HL-60/S4 treated with retinoic acid at 250 ng/mL for 4 days and 3 days (cell line): Measurements from ENCODE around the gene MIXL1.
"Not testable (repeated sequence)": the region's sequence is repeated elsewhere in the genome, so short reads cannot be mapped to it uniquely, and the experiment has no call there.

Experiments used
- in situ Hi-C: fragments of 300-500 bp; cut with MboI; formaldehyde crosslinking; loops from 2 replicates; pipeline ENCODE4 v1.7.0; 2022; ENCODE audit warnings: low sequenced_read_pairs

Gene MIXL1

GRCh38 chr1:226212545-226212944 is 10.9 kb upstream of the MIXL1 start:
- in situ Hi-C loops: no loop called here

GRCh38 chr1:226215239-226215638 is 8.2 kb upstream of the MIXL1 start:
- in situ Hi-C loops: no loop called here

- in situ Hi-C loops: no loop called here
Measured at GRCh38 chr1:226216056-226216455, 7.4 kb upstream of the MIXL1 start.

- in situ Hi-C loops: no loop called here
Measured at GRCh38 chr1:226217273-226217672, 6.2 kb upstream of the MIXL1 start.

- in situ Hi-C loops: no loop called here
Measured at GRCh38 chr1:226220473-226221189, 2.8 kb upstream of the MIXL1 start.

- in situ Hi-C loops: no loop called here
Measured at GRCh38 chr1:226222686-226223085, 778 bp upstream of the MIXL1 start.

- in situ Hi-C loops: no loop called here
Measured at GRCh38 chr1:226223786-226224244, 351 bp downstream of the MIXL1 start.

GRCh38 chr1:226226601-226227000 is 3.1 kb downstream of the MIXL1 start:
- in situ Hi-C loops: no loop called here

GRCh38 chr1:226233293-226233692 is 9.8 kb downstream of the MIXL1 start:
- in situ Hi-C loops: no loop called here

GRCh38 chr1:226233806-226234205 is 10.3 kb downstream of the MIXL1 start:
- in situ Hi-C loops: no loop called here

- in situ Hi-C loops: no loop called here
Measured at GRCh38 chr1:226236826-226237225, 13.4 kb downstream of the MIXL1 start.

GRCh38 chr1:226239421-226239820 is 16.0 kb downstream of the MIXL1 start:
- in situ Hi-C loops: no loop called here

GRCh38 chr1:226248091-226248490 is 24.6 kb downstream of the MIXL1 start:
- in situ Hi-C loops: no loop called here

- in situ Hi-C loops: no loop called here
Measured at GRCh38 chr1:226248796-226249195, 25.3 kb downstream of the MIXL1 start.

GRCh38 chr1:226250511-226250910 is 27.0 kb downstream of the MIXL1 start:
- in situ Hi-C loops: no loop called here

GRCh38 chr1:226252841-226253240 is 29.4 kb downstream of the MIXL1 start:
- in situ Hi-C loops: not testable (repeated sequence)

- in situ Hi-C loops: no loop called here
Measured at GRCh38 chr1:226253933-226254332, 30.5 kb downstream of the MIXL1 start.

- in situ Hi-C loops: no loop called here
Measured at GRCh38 chr1:226255380-226255779, 31.9 kb downstream of the MIXL1 start.

GRCh38 chr1:226261818-226262217 is 38.4 kb downstream of the MIXL1 start:
- in situ Hi-C loops: no loop called here

- in situ Hi-C loops: no loop called here
Measured at GRCh38 chr1:226268421-226269124, 45.1 kb downstream of the MIXL1 start.

GRCh38 chr1:226272233-226272902 is 48.9 kb downstream of the MIXL1 start:
- in situ Hi-C loops: not testable (repeated sequence)

- in situ Hi-C loops: no loop called here
Measured at GRCh38 chr1:226274138-226274537, 50.7 kb downstream of the MIXL1 start.
